WTC11 (cell line): ENCODE results near the gene CDK5RAP2. TPM values are rescaled to one million over a fixed set of nuclear protein-coding genes. Genes with fewer than 3 reads are reported as not detected.

Experiments used
- ATAC-seq: fragments of 200-7000 bp; cut with Tn5 transposase; 2 replicates; pipeline ENCODE4 v1.10.0; 2021; ENCODE audit warnings: mild to moderate bottlenecking, moderate library complexity
- CTCF ChIA-PET: fragments of 300-600 bp; sonication (Branson Sonifier 250); formaldehyde crosslinking; loops from one replicate; lab custom pipeline; 2021; ENCODE audit warnings: antibody characterized with exemption; lab: Charles Lee
- POLR2A ChIA-PET: fragments of 350-600 bp; sonication (Branson Sonifier 250); formaldehyde crosslinking; loops from one replicate; lab custom pipeline; 2021; ENCODE audit warnings: antibody characterized with exemption; lab: Charles Lee
- DNase-seq: peaks from one replicate; pipeline ENCODE4 v3.0.0; 2021; ENCODE audit warnings: low spot score
- H3K27ac Mint-ChIP-seq: 2 replicates; pipeline ENCODE4 v1.8.0; 2021; ENCODE audit warnings: mixed read lengths
- H3K27me3 Mint-ChIP-seq: 2 replicates; pipeline ENCODE4 v1.8.0; 2021; ENCODE audit warnings: low read depth, mild to moderate bottlenecking, moderate library complexity, mixed read lengths
- H3K36me3 Mint-ChIP-seq: 2 replicates; pipeline ENCODE4 v1.8.0; 2021; ENCODE audit warnings: mixed read lengths
- H3K4me1 Mint-ChIP-seq: 2 replicates; pipeline ENCODE4 v1.8.0; 2022; ENCODE audit warnings: mixed read lengths
- H3K4me3 Mint-ChIP-seq: 2 replicates; pipeline ENCODE4 v1.8.0; 2021; ENCODE audit warnings: mild to moderate bottlenecking, moderate library complexity, mixed read lengths
- H3K9me3 Mint-ChIP-seq: 2 replicates; pipeline ENCODE4 v1.8.0; 2021; ENCODE audit warnings: mixed read lengths
- ETV6 ChIP-seq: sonication (generic); formaldehyde crosslinking; IDR thresholded peaks from 2 replicates; pipeline ENCODE4 v1.8.1; 2022; ENCODE audit warnings: mild to moderate bottlenecking, missing genetic modification reagents
- JUN ChIP-seq: sonication (generic); formaldehyde crosslinking; IDR thresholded peaks from 2 replicates; pipeline ENCODE4 v1.8.0; 2023; ENCODE audit warnings: mild to moderate bottlenecking, missing genetic modification reagents
- NFATC4 ChIP-seq: fragments of 250-450 bp; sonication (Bioruptor Pico); IDR thresholded peaks from 2 replicates; pipeline ENCODE4 v1.9.0; 2021; ENCODE audit warnings: mild to moderate bottlenecking
- NFYB ChIP-seq: sonication (generic); formaldehyde crosslinking; conservative IDR thresholded peaks from 2 replicates; pipeline ENCODE4 v1.8.0; 2022; ENCODE audit warnings: low read depth, missing genetic modification reagents
- RORB ChIP-seq: fragments of 250-450 bp; sonication (Bioruptor Pico); IDR thresholded peaks from 2 replicates; pipeline ENCODE4 v1.9.0; 2021; ENCODE audit warnings: mild to moderate bottlenecking
- SP1 ChIP-seq: sonication (generic); formaldehyde crosslinking; conservative IDR thresholded peaks from 2 replicates; pipeline ENCODE4 v1.8.1; 2022; ENCODE audit warnings: missing genetic modification reagents
- ZNF138 ChIP-seq: sonication (generic); formaldehyde crosslinking; conservative IDR thresholded peaks from 2 replicates; pipeline ENCODE4 v1.8.1; 2022; ENCODE audit warnings: mild to moderate bottlenecking, moderate library complexity, missing genetic modification reagents
- ZNF317 ChIP-seq: sonication (generic); formaldehyde crosslinking; IDR thresholded peaks from 2 replicates; pipeline ENCODE4 v1.8.1; 2023; ENCODE audit warnings: low read depth, mild to moderate bottlenecking, moderate library complexity, missing genetic modification reagents, borderline replicate concordance
- total RNA-seq: library from RNA; stranded (reverse); gene quantifications from 3 replicates; pipeline ENCODE4 v1.2.3, GENCODE V29; 2021
- TF ChIP-seq, protein P1 (sequence below): sonication (generic); formaldehyde crosslinking; conservative IDR thresholded peaks from 2 replicates; pipeline ENCODE4 v1.8.1; 2023; ENCODE audit warnings: mild to moderate bottlenecking, low read depth, missing genetic modification reagents, moderate library complexity
- TF ChIP-seq, protein P2 (sequence below): sonication (generic); formaldehyde crosslinking; IDR thresholded peaks from 2 replicates; pipeline ENCODE4 v1.8.1; 2022; ENCODE audit warnings: low read depth, missing genetic modification reagents, borderline replicate concordance
- TF ChIP-seq, protein P3 (sequence below): sonication (generic); formaldehyde crosslinking; IDR thresholded peaks from 2 replicates; pipeline ENCODE4 v1.8.0; 2023; ENCODE audit warnings: missing genetic modification reagents
- TF ChIP-seq, protein P4 (sequence below): sonication (generic); formaldehyde crosslinking; IDR thresholded peaks from 2 replicates; pipeline ENCODE4 v1.8.1; 2023; ENCODE audit warnings: mild to moderate bottlenecking, missing genetic modification reagents, borderline replicate concordance
- TF ChIP-seq, protein P5 (sequence below): sonication (generic); formaldehyde crosslinking; IDR thresholded peaks from 2 replicates; pipeline ENCODE4 v1.8.0; 2023; ENCODE audit warnings: missing genetic modification reagents, mild to moderate bottlenecking, borderline replicate concordance

CDK5RAP2 gene
- total RNA-seq, 1 experiment from 2014 or later: 48.3 TPM

DNA sequence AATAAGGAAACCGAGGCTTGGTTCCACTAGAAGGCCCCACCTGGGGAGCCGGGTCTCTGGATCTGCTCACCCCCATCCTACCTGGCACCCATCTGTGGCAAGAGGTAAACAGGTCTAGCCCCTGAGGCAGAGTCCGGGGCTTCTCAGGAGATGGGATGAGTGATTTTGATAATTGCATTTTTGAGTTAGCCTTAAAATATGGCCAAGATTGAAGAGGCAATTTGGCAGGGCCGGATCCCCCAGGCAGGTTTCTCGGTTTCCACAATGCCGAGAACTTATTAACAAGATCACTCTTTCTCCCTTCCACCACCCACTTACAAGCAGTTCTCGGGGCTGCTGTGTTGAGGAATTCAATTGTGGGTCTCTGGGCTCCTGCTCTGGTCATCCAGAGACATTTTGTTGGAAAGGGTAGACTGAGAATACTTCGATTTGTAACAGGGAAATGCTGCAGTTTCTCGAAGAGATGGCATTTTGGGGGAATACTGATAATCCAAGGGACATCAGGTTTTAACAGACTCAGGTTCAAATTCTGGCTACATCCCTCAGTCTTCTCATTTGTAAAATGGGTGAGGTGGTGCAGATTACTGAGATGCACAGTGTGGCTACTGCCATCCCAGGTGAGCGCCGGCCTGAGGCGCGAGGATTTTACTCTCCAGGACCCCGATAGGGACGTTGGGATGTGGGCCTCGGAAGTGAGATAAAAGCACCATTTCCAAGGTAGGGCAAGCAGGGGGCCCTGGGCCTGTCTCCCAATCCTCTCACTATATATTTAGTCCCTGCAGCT, 194.2 kb downstream of the CDK5RAP2 start (continued):
- TF ChIP-seq, protein P1, sequence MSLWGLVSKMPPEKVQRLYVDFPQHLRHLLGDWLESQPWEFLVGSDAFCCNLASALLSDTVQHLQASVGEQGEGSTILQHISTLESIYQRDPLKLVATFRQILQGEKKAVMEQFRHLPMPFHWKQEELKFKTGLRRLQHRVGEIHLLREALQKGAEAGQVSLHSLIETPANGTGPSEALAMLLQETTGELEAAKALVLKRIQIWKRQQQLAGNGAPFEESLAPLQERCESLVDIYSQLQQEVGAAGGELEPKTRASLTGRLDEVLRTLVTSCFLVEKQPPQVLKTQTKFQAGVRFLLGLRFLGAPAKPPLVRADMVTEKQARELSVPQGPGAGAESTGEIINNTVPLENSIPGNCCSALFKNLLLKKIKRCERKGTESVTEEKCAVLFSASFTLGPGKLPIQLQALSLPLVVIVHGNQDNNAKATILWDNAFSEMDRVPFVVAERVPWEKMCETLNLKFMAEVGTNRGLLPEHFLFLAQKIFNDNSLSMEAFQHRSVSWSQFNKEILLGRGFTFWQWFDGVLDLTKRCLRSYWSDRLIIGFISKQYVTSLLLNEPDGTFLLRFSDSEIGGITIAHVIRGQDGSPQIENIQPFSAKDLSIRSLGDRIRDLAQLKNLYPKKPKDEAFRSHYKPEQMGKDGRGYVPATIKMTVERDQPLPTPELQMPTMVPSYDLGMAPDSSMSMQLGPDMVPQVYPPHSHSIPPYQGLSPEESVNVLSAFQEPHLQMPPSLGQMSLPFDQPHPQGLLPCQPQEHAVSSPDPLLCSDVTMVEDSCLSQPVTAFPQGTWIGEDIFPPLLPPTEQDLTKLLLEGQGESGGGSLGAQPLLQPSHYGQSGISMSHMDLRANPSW (CRISPR knock-in tag): no peak
- TF ChIP-seq ZNF138: no peak
- TF ChIP-seq, protein P2, sequence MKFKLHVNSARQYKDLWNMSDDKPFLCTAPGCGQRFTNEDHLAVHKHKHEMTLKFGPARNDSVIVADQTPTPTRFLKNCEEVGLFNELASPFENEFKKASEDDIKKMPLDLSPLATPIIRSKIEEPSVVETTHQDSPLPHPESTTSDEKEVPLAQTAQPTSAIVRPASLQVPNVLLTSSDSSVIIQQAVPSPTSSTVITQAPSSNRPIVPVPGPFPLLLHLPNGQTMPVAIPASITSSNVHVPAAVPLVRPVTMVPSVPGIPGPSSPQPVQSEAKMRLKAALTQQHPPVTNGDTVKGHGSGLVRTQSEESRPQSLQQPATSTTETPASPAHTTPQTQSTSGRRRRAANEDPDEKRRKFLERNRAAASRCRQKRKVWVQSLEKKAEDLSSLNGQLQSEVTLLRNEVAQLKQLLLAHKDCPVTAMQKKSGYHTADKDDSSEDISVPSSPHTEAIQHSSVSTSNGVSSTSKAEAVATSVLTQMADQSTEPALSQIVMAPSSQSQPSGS: no peak
- TF ChIP-seq NFATC4: no peak
- no peak for TF ChIP-seq JUN (CRISPR knock-in tag)
- no peak for TF ChIP-seq SP1 (CRISPR knock-in tag)
- no peak for TF ChIP-seq RORB (CRISPR knock-in tag)
- TF ChIP-seq, protein P3, sequence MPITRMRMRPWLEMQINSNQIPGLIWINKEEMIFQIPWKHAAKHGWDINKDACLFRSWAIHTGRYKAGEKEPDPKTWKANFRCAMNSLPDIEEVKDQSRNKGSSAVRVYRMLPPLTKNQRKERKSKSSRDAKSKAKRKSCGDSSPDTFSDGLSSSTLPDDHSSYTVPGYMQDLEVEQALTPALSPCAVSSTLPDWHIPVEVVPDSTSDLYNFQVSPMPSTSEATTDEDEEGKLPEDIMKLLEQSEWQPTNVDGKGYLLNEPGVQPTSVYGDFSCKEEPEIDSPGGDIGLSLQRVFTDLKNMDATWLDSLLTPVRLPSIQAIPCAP (CRISPR knock-in tag): no peak
- TF ChIP-seq, protein P4, sequence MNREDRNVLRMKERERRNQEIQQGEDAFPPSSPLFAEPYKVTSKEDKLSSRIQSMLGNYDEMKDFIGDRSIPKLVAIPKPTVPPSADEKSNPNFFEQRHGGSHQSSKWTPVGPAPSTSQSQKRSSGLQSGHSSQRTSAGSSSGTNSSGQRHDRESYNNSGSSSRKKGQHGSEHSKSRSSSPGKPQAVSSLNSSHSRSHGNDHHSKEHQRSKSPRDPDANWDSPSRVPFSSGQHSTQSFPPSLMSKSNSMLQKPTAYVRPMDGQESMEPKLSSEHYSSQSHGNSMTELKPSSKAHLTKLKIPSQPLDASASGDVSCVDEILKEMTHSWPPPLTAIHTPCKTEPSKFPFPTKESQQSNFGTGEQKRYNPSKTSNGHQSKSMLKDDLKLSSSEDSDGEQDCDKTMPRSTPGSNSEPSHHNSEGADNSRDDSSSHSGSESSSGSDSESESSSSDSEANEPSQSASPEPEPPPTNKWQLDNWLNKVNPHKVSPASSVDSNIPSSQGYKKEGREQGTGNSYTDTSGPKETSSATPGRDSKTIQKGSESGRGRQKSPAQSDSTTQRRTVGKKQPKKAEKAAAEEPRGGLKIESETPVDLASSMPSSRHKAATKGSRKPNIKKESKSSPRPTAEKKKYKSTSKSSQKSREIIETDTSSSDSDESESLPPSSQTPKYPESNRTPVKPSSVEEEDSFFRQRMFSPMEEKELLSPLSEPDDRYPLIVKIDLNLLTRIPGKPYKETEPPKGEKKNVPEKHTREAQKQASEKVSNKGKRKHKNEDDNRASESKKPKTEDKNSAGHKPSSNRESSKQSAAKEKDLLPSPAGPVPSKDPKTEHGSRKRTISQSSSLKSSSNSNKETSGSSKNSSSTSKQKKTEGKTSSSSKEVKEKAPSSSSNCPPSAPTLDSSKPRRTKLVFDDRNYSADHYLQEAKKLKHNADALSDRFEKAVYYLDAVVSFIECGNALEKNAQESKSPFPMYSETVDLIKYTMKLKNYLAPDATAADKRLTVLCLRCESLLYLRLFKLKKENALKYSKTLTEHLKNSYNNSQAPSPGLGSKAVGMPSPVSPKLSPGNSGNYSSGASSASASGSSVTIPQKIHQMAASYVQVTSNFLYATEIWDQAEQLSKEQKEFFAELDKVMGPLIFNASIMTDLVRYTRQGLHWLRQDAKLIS (CRISPR knock-in tag): no peak
- no peak for TF ChIP-seq ZNF317 (CRISPR knock-in tag)
- TF ChIP-seq ETV6: no peak

DNA sequence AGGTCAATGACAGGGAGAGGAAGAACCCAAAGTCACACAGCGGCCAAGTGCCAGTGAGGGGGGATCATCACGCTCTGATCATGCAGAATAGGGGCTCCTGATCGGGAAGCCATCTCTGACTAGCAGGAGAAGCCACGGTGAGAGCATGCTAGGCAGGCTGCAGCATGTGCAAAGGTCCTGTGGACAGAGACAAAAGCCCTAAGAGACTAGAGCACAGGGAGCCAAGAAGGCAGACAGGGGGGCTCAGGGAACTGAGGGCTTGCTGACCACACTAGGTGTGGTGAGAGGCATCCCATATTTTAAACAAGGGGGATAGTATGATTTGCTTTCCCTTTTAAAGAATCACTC, 195.1 kb downstream of the CDK5RAP2 start:
- no peak for ATAC-seq
- CTCF ChIA-PET: interaction anchor here (1.6 kb wide), 1 partner anchor 18 kb away, joined by 3 read pairs; no protein-coding TSS in a partner anchor
- peaks cover 20% of the 10 kb centered on the region for H3K36me3 Mint-ChIP-seq

More for the DNA sequence above, 195.1 kb downstream of the CDK5RAP2 start:
- POLR2A ChIA-PET: no interaction called here
- Mint-ChIP-seq H3K4me3 (no peak overlapping the region), H3K9me3 (peaks cover 7% of the 10 kb centered on the region; the same call in 1 of the 2 replicates), H3K27ac (no peak overlapping the region), H3K27me3 (no peaks in the 10 kb centered on the region), H3K4me1 (peaks cover 6% of the 10 kb centered on the region)
- no peak for DNase-seq
- TF ChIP-seq, protein P5, sequence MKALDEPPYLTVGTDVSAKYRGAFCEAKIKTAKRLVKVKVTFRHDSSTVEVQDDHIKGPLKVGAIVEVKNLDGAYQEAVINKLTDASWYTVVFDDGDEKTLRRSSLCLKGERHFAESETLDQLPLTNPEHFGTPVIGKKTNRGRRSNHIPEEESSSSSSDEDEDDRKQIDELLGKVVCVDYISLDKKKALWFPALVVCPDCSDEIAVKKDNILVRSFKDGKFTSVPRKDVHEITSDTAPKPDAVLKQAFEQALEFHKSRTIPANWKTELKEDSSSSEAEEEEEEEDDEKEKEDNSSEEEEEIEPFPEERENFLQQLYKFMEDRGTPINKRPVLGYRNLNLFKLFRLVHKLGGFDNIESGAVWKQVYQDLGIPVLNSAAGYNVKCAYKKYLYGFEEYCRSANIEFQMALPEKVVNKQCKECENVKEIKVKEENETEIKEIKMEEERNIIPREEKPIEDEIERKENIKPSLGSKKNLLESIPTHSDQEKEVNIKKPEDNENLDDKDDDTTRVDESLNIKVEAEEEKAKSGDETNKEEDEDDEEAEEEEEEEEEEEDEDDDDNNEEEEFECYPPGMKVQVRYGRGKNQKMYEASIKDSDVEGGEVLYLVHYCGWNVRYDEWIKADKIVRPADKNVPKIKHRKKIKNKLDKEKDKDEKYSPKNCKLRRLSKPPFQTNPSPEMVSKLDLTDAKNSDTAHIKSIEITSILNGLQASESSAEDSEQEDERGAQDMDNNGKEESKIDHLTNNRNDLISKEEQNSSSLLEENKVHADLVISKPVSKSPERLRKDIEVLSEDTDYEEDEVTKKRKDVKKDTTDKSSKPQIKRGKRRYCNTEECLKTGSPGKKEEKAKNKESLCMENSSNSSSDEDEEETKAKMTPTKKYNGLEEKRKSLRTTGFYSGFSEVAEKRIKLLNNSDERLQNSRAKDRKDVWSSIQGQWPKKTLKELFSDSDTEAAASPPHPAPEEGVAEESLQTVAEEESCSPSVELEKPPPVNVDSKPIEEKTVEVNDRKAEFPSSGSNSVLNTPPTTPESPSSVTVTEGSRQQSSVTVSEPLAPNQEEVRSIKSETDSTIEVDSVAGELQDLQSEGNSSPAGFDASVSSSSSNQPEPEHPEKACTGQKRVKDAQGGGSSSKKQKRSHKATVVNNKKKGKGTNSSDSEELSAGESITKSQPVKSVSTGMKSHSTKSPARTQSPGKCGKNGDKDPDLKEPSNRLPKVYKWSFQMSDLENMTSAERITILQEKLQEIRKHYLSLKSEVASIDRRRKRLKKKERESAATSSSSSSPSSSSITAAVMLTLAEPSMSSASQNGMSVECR: no peak
- TF ChIP-seq NFYB (CRISPR knock-in tag): no peak
